Stimulated activated naive CD8-positive, alpha-beta T cell treated with anti-CD3 and anti-CD28 coated beads, Interleukin-15, Interleukin-2, amounts not matched to agents 100 ng/mL and 50 ng/mL, for 24 hours (primary cell): ENCODE results near the gene MMP23B.
A peak's percentile ranks its signal among the peaks of the same experiment; 100 is the strongest.

Experiments used
- H3K27ac Mint-ChIP-seq: one replicate; pipeline ENCODE4 v1.8.0; 2021; ENCODE audit warnings: mild to moderate bottlenecking, mixed read lengths
- H3K27me3 Mint-ChIP-seq: one replicate; pipeline ENCODE4 v1.8.0; 2021; ENCODE audit warnings: mixed read lengths
- H3K36me3 Mint-ChIP-seq: one replicate; pipeline ENCODE4 v1.8.0; 2021; ENCODE audit warnings: low read depth, mixed read lengths
- H3K4me1 Mint-ChIP-seq: one replicate; pipeline ENCODE4 v1.8.0; 2021; ENCODE audit warnings: low read depth, mixed read lengths
- H3K4me3 Mint-ChIP-seq: one replicate; pipeline ENCODE4 v1.8.0; 2021; ENCODE audit warnings: mild to moderate bottlenecking, mixed read lengths
- H3K9me3 Mint-ChIP-seq: one replicate; pipeline ENCODE4 v1.8.0; 2021; ENCODE audit warnings: mixed read lengths

Gene MMP23B

GRCh38 chr1:1599935-1600860, 31.8 kb upstream of the MMP23B start, which contains the start of gene FNDC10:
Gene FNDC10, minus strand, starts transcription at chr1:1600135. Its CDS starts 120 bp downstream, at chr1:1600015.
- peaks cover 10% of the 10 kb centered on the region for H3K27me3 Mint-ChIP-seq
- H3K4me3 Mint-ChIP-seq, result peak within 1 kb of the TSS; percentile 70
- H3K27ac Mint-ChIP-seq, result no peak within 1 kb of the TSS
- no peaks in the 10 kb centered on the region for H3K9me3 Mint-ChIP-seq
- H3K4me1 Mint-ChIP-seq, result peaks cover 9% of the 10 kb centered on the region
- no peaks in the 10 kb centered on the region for H3K36me3 Mint-ChIP-seq

GRCh38 chr1:1600861-1601563, 31.0 kb upstream of the MMP23B start:
- Mint-ChIP-seq H3K4me3 (no peak overlapping the region), H3K9me3 (no peaks in the 10 kb centered on the region), H3K4me1 (peaks cover 9% of the 10 kb centered on the region), H3K36me3 (no peaks in the 10 kb centered on the region), H3K27ac (no peak overlapping the region), H3K27me3 (peaks cover 10% of the 10 kb centered on the region)

- no peak overlapping the region for H3K27ac Mint-ChIP-seq
- no peaks in the 10 kb centered on the region for H3K36me3 Mint-ChIP-seq
- peaks cover 11% of the 10 kb centered on the region for H3K4me1 Mint-ChIP-seq
- H3K4me3 Mint-ChIP-seq, result no peak overlapping the region
- H3K27me3 Mint-ChIP-seq, result peaks cover 10% of the 10 kb centered on the region
- no peaks in the 10 kb centered on the region for H3K9me3 Mint-ChIP-seq
These were observed 30.2 kb upstream of the MMP23B start for GRCh38 chr1:1601564-1602303.

- Mint-ChIP-seq H3K27ac (no peak overlapping the region), H3K4me3 (no peak overlapping the region), H3K27me3 (peaks cover 10% of the 10 kb centered on the region), H3K9me3 (no peaks in the 10 kb centered on the region), H3K36me3 (no peaks in the 10 kb centered on the region), H3K4me1 (peaks cover 18% of the 10 kb centered on the region)
These were observed 29.5 kb upstream of the MMP23B start for GRCh38 chr1:1602304-1602967.

GRCh38 chr1:1602968-1603506, 28.9 kb upstream of the MMP23B start:
- Mint-ChIP-seq H3K27me3 (peaks cover 7% of the 10 kb centered on the region), H3K4me3 (no peak overlapping the region), H3K36me3 (no peaks in the 10 kb centered on the region), H3K9me3 (no peaks in the 10 kb centered on the region), H3K27ac (no peak overlapping the region), H3K4me1 (peaks cover 16% of the 10 kb centered on the region)

- Mint-ChIP-seq H3K9me3 (no peaks in the 10 kb centered on the region), H3K27ac (no peak overlapping the region), H3K27me3 (peaks cover 4% of the 10 kb centered on the region), H3K4me1 (peaks cover 14% of the 10 kb centered on the region), H3K4me3 (no peak overlapping the region), H3K36me3 (no peaks in the 10 kb centered on the region)
These were observed 28.2 kb upstream of the MMP23B start for GRCh38 chr1:1603671-1604373.

GRCh38 chr1:1604374-1605033, 27.5 kb upstream of the MMP23B start:
- Mint-ChIP-seq H3K4me3 (no peak overlapping the region), H3K27me3 (no peaks in the 10 kb centered on the region), H3K36me3 (no peaks in the 10 kb centered on the region), H3K4me1 (peaks cover 11% of the 10 kb centered on the region), H3K9me3 (no peaks in the 10 kb centered on the region), H3K27ac (no peak overlapping the region)

GRCh38 chr1:1605034-1605591, 26.9 kb upstream of the MMP23B start:
- no peak overlapping the region for H3K4me3 Mint-ChIP-seq
- H3K9me3 Mint-ChIP-seq, result no peaks in the 10 kb centered on the region
- H3K36me3 Mint-ChIP-seq, result no peaks in the 10 kb centered on the region
- no peak overlapping the region for H3K27ac Mint-ChIP-seq
- H3K4me1 Mint-ChIP-seq, result peaks cover 11% of the 10 kb centered on the region
- no peaks in the 10 kb centered on the region for H3K27me3 Mint-ChIP-seq

GRCh38 chr1:1605724-1606123, 26.2 kb upstream of the MMP23B start:
- Mint-ChIP-seq H3K9me3 (no peaks in the 10 kb centered on the region), H3K4me3 (no peak overlapping the region), H3K36me3 (no peaks in the 10 kb centered on the region), H3K27me3 (no peaks in the 10 kb centered on the region), H3K4me1 (peaks cover 11% of the 10 kb centered on the region), H3K27ac (no peak overlapping the region)

GRCh38 chr1:1606232-1606631, 25.7 kb upstream of the MMP23B start:
- Mint-ChIP-seq H3K27me3 (no peaks in the 10 kb centered on the region), H3K36me3 (no peaks in the 10 kb centered on the region), H3K27ac (no peak overlapping the region), H3K4me1 (peaks cover 11% of the 10 kb centered on the region), H3K9me3 (no peaks in the 10 kb centered on the region), H3K4me3 (no peak overlapping the region)

- no peak overlapping the region for H3K27ac Mint-ChIP-seq
- no peaks in the 10 kb centered on the region for H3K27me3 Mint-ChIP-seq
- H3K4me1 Mint-ChIP-seq, result peaks cover 31% of the 10 kb centered on the region
These were observed 22.0 kb upstream of the MMP23B start for GRCh38 chr1:1609822-1610485.

GRCh38 chr1:1610796-1611195, 21.2 kb upstream of the MMP23B start:
- Mint-ChIP-seq H3K27me3 (no peaks in the 10 kb centered on the region), H3K4me3 (no peak overlapping the region), H3K27ac (no peak overlapping the region)

More at GRCh38 chr1:1609822-1610485, 22.0 kb upstream of the MMP23B start:
- Mint-ChIP-seq H3K36me3 (peaks cover 7% of the 10 kb centered on the region), H3K9me3 (no peaks in the 10 kb centered on the region), H3K4me3 (no peak overlapping the region)

GRCh38 chr1:1612104-1612400, 19.9 kb upstream of the MMP23B start:
- Mint-ChIP-seq H3K27ac (no peak overlapping the region), H3K36me3 (peaks cover 7% of the 10 kb centered on the region), H3K9me3 (no peaks in the 10 kb centered on the region), H3K4me1 (peaks cover 33% of the 10 kb centered on the region), H3K27me3 (no peaks in the 10 kb centered on the region), H3K4me3 (no peak overlapping the region)

More at GRCh38 chr1:1610796-1611195, 21.2 kb upstream of the MMP23B start:
- Mint-ChIP-seq H3K4me1 (peaks cover 33% of the 10 kb centered on the region), H3K36me3 (peaks cover 7% of the 10 kb centered on the region), H3K9me3 (no peaks in the 10 kb centered on the region)
